ENCODE results near the gene SEC16A. TPM values are rescaled to one million over a fixed set of nuclear protein-coding genes. Genes with fewer than 3 reads are reported as not detected.

The SEC16A gene
- total RNA-seq, 4 donors from 2014 or later = 58.0 to 89.3 (median 75.0) TPM

- H3K36me3 ChIP-seq = peaks cover 71% of the 10 kb centered on the region
- H3K27me3 ChIP-seq = no peaks in the 10 kb centered on the region
- peak in 1 of 2 donors; percentile 49 for DNase-seq (ENCODE audit: low spot score in 2 of 2)
- H3K4me3 ChIP-seq = no peak overlapping the region
- no peaks in the 10 kb centered on the region for H3K9me3 ChIP-seq
- TF ChIP-seq POLR2AphosphoS5 (IDR thresholded peaks at IDR 0.05) (no peak), POLR2A (IDR thresholded peaks at IDR 0.05) (no peak), EP300 (IDR thresholded peaks at IDR 0.05) (no peak)
- TF ChIP-seq, protein P1, sequence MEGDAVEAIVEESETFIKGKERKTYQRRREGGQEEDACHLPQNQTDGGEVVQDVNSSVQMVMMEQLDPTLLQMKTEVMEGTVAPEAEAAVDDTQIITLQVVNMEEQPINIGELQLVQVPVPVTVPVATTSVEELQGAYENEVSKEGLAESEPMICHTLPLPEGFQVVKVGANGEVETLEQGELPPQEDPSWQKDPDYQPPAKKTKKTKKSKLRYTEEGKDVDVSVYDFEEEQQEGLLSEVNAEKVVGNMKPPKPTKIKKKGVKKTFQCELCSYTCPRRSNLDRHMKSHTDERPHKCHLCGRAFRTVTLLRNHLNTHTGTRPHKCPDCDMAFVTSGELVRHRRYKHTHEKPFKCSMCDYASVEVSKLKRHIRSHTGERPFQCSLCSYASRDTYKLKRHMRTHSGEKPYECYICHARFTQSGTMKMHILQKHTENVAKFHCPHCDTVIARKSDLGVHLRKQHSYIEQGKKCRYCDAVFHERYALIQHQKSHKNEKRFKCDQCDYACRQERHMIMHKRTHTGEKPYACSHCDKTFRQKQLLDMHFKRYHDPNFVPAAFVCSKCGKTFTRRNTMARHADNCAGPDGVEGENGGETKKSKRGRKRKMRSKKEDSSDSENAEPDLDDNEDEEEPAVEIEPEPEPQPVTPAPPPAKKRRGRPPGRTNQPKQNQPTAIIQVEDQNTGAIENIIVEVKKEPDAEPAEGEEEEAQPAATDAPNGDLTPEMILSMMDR (IDR thresholded peaks at IDR 0.05) = no peak
- no peak overlapping the region for H3K27ac ChIP-seq
- peaks cover 18% of the 10 kb centered on the region for H3K4me1 ChIP-seq
- 82% methylated on average over 12 of the region's 26 CpGs for WGBS
Measured at GRCh38 chr9:136395345-136396218, 87.3 kb downstream of the SEC16A start.

DNA sequence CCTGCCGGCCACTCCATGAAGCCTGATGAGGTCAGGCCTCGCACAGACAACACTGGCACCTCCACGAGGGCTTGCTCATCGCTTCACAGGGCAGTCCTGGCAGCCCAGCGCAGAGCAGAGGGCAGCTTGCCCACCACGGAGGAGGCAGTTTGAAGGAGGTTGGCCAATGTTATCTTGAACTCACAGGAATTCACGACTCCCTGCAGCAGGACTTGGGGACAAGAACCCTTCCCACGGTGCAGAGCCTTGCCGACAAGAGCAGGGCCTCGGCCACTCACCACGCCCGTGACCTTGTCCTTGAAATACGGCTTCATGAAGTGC is 87.9 kb downstream of the SEC16A start:
- no peaks in the 10 kb centered on the region for H3K27me3 ChIP-seq
- H3K9me3 ChIP-seq = no peaks in the 10 kb centered on the region
- no peak overlapping the region for H3K27ac ChIP-seq
- no peak overlapping the region for H3K4me3 ChIP-seq
- WGBS = 90% methylated on average over 4 of the region's 13 CpGs
- no peak for TF ChIP-seq EP300 (IDR thresholded peaks at IDR 0.05)
- peaks cover 75% of the 10 kb centered on the region for H3K36me3 ChIP-seq
- peak in 1 of 2 donors; percentile 55 for DNase-seq (ENCODE audit: low spot score in 2 of 2)
- peaks cover 13% of the 10 kb centered on the region for H3K4me1 ChIP-seq

DNA sequence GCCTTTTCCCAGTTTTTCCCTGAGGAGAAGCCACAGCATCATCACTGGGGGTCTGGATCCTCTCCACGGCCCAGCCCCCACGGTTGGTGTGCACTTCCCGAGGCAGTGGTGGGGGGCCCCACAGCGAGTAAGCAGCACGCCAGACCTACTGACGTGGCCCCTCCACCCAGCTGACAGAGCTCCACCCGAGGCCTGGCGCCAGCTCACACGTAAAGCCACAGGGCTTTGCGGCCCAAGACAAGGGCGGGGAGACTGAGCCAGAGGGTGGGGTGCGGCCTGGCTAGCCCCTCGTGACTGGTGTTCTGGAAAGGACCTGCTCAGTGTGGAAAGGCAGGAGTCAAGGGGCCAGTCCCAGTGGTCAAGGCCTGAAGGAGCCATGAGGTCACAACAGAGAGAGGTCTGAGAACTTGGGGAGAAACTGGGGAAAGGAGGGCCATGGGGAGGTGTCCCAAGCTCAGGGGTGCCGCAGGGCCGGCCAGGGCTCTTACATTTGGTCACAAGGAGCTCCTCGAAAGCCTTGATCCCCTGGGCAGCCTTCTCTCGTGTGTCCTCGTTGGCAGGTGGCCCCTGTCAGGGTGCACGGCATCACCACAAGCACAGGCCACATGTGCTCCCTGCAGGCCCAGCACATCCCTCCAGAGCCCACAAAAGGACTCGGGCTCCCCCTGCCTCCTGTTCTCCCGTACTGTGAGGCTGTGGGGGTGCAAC is 88.4 kb downstream of the SEC16A start:
- H3K27me3 ChIP-seq = no peaks in the 10 kb centered on the region
- DNase-seq (ENCODE audit: low spot score in 2 of 2) = no peak
- H3K36me3 ChIP-seq = peaks cover 80% of the 10 kb centered on the region
- no peak overlapping the region for H3K27ac ChIP-seq
- WGBS = 81% methylated on average over 6 of the region's 21 CpGs
- H3K4me3 ChIP-seq = no peak overlapping the region
- H3K9me3 ChIP-seq = no peaks in the 10 kb centered on the region
- H3K4me1 ChIP-seq = peaks cover 11% of the 10 kb centered on the region
- TF ChIP-seq, protein P1 (IDR thresholded peaks at IDR 0.05) = no peak
- TF ChIP-seq POLR2A (IDR thresholded peaks at IDR 0.05) (no peak), EP300 (IDR thresholded peaks at IDR 0.05) (no peak), POLR2AphosphoS5 (IDR thresholded peaks at IDR 0.05) (no peak)

DNA sequence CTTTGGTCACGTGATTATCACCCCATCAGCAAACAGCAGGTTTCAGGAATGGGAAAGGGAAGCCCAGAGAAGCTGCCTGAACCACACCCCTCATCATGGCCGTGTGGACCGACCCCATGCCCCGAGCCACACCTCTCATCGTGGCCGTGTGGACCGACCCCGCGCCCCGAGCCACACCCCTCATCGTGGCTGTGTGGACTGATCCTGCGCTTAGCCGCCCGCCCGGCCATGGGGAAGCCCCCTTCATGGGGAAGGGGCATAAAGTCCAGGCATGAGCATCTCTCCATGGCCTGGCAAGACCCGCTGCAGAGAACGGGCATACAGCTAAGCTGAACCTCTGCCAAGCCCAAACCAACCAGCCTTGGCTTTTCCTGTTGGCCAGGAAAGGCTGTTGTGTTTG is 89.3 kb downstream of the SEC16A start:
- no peak overlapping the region for H3K27ac ChIP-seq

GRCh38 chr9:136392538-136393449 is 90.0 kb downstream of the SEC16A start:
- TF ChIP-seq POLR2A (IDR thresholded peaks at IDR 0.05) (no peak), POLR2AphosphoS5 (IDR thresholded peaks at IDR 0.05) (no peak), EP300 (IDR thresholded peaks at IDR 0.05) (no peak)
- TF ChIP-seq, protein P1 (IDR thresholded peaks at IDR 0.05) = no peak
- no peaks in the 10 kb centered on the region for H3K4me1 ChIP-seq
- no peaks in the 10 kb centered on the region for H3K27me3 ChIP-seq
- WGBS = 81% methylated on average over 8 of the region's 21 CpGs
- no peak overlapping the region for H3K4me3 ChIP-seq
- no peaks in the 10 kb centered on the region for H3K9me3 ChIP-seq
- peak in 1 of 2 donors; percentile 57 for DNase-seq (ENCODE audit: low spot score in 2 of 2)
- no peak overlapping the region for H3K27ac ChIP-seq
- H3K36me3 ChIP-seq = peaks cover 96% of the 10 kb centered on the region

More for the DNA sequence above, 89.3 kb downstream of the SEC16A start:
- 80% methylated on average over 2 of the region's 17 CpGs for WGBS
- TF ChIP-seq EP300 (IDR thresholded peaks at IDR 0.05) = no peak
- no peaks in the 10 kb centered on the region for H3K9me3 ChIP-seq
- H3K27me3 ChIP-seq = no peaks in the 10 kb centered on the region
- no peak overlapping the region for H3K4me3 ChIP-seq
- peaks cover 2% of the 10 kb centered on the region for H3K4me1 ChIP-seq
- peaks cover 89% of the 10 kb centered on the region for H3K36me3 ChIP-seq
- DNase-seq (ENCODE audit: low spot score in 2 of 2) = no peak

All from suprapubic skin (tissue), 4 donors.